AG08396 (cell line): Measurements from ENCODE around the gene NBEA.

Experiments
- DNase-seq: peaks from one replicate; pipeline ENCODE4 v3.0.0; 2012; ENCODE audit warnings: low spot score, mixed read lengths

NBEA gene

DNA sequence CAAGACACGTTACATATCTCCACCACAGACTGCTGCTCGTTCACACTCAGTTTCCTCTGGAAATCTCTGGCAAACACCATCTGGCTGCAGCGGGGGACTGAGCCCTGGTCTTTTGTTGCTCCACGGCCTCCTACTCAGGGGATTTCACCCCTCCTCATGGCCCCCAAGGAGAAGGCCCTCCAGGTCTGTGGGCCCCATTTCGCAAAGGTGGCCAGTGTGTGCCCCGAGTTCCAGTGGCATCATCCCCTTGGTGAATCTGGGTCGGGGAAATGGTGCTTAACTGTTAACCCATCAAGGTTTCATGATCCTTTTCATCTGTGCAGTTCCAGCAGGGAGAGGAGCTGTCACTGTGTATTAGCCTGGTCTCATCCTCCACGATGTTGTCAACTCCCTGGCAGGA, 769.8 kb downstream of the NBEA start:
- DNase-seq, result no peak

- DNase-seq, result no peak
Measured at GRCh38 chr13:35712907-35713761, 771.1 kb downstream of the NBEA start.

DNA sequence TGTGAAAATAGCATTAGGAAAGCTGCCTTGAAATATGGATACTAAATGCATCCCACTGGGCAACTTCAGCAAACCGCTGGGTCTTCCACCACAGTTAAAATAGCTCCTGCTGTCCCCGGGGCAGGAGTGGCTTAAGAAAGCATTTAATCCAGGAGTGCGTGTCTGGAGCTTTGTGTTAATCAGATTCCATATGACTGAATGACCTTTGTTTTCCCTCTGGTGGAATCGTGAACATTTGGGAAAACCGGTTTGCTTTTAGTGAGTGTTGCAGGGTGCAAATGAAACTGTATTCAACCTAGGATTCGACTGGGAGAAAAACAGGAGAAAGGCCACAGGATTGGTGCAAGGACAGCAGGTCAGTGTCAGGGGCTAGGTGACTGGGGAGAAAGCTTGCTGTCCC, 772.1 kb downstream of the NBEA start:
- no peak for DNase-seq

- DNase-seq, result no peak
Measured at GRCh38 chr13:35714588-35715377, 772.7 kb downstream of the NBEA start.

DNA sequence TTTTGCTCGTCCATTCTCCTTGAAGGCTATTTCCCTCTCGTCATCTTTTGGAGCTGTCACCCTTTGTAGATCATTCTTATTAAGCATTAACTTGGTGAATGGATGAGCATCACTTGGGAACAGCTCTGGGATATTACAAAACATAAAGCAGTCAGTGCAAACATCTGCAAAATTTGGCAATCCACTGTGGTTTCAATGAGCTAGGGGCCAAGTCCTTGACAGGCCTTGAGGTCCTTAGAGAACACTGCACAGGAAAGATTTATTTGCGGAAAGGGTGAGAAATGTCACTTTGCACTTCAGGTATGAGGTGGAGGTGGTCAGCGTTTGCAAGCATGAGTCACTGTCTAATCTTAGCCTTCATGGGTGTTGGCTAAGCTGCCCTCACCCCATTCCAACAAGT, 774.1 kb downstream of the NBEA start:
- no peak for DNase-seq

DNA sequence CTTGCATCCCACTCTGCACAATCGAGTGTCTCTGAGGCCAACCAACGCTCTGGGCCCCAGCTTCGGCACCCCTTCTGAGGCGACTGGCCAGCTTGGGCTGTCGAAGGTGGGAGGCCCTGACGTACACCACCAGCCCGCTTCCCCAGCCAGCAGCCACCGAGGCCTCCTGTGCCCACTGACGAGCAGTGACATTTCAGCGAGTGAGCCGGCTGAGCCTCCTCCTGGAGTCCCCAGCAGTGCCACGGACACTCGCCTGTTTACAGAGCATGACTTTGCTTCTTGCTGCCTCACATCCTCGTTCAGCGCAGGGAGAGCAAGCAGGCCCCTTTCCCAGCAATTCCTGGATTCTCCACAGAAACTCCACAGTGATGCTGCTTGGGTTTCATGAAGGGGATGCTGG, 774.7 kb downstream of the NBEA start:
- DNase-seq, result no peak

GRCh38 chr13:35718084-35718483, 776.0 kb downstream of the NBEA start:
- DNase-seq, result no peak

DNA sequence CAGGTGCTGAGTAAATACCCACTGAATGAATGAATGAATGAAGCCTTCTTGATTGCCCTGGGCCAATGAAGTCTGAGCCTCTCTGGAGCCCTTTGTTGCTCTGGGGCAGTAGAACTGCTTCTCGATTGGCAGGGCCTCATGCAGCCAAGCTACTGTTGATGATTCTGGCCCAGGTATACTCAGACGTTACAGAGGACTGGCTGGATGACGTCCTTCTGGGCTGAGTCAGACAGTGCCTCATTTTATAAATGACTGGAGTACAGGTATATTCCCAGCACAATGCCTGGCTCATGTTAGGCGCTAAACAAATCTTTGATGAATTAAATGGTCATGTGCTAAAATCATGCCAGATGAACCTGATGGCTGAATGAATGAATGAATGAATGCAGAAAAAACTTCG, 778.2 kb downstream of the NBEA start:
- no peak for DNase-seq

GRCh38 chr13:35720690-35721554, 778.9 kb downstream of the NBEA start:
- DNase-seq, result peak; percentile 83
